Keratinocyte (primary cell): ENCODE measurements around the gene HMG20A.

Experiments
- EZH2 ChIP-seq: IDR thresholded peaks from one replicate; pipeline ENCODE4 v1.6.1; 2012; ENCODE audit warnings: inconsistent platforms, mild to moderate bottlenecking, low read length, moderate library complexity
- TF ChIP-seq, protein P1 (sequence below), 3 experiments: IDR thresholded peaks in 1 of 3; conservative IDR thresholded peaks in 1 of 3; optimal IDR thresholded peaks in 1 of 3; 2 replicates in 2 of 3; 3 replicates in 1 of 3; pipeline versions ENCODE3 to v1.5.1; 2011; ENCODE audit warnings: low read length in 3 of 3, mild to moderate bottlenecking in 3 of 3, moderate library complexity in 2 of 3, control low read depth in 1 of 3, inconsistent platforms in 1 of 3; ENCODE audit not compliant: insufficient read depth in 2 of 3; ENCODE audit errors: extremely low read depth in 1 of 3

GRCh38 chr15:77503764-77504163, 83.1 kb downstream of the HMG20A start:
- TF ChIP-seq, protein P1, sequence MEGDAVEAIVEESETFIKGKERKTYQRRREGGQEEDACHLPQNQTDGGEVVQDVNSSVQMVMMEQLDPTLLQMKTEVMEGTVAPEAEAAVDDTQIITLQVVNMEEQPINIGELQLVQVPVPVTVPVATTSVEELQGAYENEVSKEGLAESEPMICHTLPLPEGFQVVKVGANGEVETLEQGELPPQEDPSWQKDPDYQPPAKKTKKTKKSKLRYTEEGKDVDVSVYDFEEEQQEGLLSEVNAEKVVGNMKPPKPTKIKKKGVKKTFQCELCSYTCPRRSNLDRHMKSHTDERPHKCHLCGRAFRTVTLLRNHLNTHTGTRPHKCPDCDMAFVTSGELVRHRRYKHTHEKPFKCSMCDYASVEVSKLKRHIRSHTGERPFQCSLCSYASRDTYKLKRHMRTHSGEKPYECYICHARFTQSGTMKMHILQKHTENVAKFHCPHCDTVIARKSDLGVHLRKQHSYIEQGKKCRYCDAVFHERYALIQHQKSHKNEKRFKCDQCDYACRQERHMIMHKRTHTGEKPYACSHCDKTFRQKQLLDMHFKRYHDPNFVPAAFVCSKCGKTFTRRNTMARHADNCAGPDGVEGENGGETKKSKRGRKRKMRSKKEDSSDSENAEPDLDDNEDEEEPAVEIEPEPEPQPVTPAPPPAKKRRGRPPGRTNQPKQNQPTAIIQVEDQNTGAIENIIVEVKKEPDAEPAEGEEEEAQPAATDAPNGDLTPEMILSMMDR (optimal IDR thresholded peaks at IDR 0.05 in 1 of 3, IDR thresholded peaks at IDR 0.05 in 1 of 3, conservative IDR thresholded peaks at IDR 0.05 in 1 of 3; ENCODE audit: extremely low read depth in 1 of 3, insufficient read depth in 2 of 3, low read length in 3 of 3) = no peak
- TF ChIP-seq EZH2 = no peak
